ENCODE data around the gene PRDX5. TPM values are rescaled to one million over a fixed set of nuclear protein-coding genes. Genes with fewer than 3 reads are reported as not detected.

The PRDX5 gene
- total RNA-seq, 1 experiment from 2014 or later = 267 TPM

DNA sequence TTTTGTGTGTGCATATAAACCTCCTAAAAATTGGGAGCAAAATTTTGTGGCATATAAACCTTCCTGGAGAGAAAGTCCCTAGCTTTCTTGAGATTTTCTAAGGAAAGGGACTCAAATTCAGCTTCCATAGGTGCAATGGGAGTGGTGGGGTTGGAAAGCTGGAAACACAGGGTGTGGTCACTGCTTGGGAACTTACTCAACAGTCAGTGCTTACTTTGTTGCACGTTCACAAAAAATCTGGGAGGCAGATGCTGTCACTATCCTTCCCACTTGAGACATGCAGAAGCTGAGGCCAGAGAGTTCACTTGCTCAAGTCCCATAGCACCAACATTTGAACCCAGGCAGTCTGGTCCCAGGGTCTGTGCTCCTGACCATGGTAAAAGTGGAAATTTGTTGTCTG lies 21.7 kb upstream of the PRDX5 start:
- ATAC-seq (no peak), DNase-seq (ENCODE audit: low read depth, low spot score) (no peak)
- RAD21 ChIA-PET (ENCODE audit: low non-redundant PET in 1 of 2, low total read pairs in 2 of 2, uncharacterized antibody in 2 of 2, unreplicated experiment in 2 of 2) = no interaction called here
- peak overlapping the region; percentile 17; the same call in 1 of the 2 replicates for H3K4me2 ChIP-seq (ENCODE audit: low read length)
- H3K9me3 ChIP-seq (ENCODE audit: control insufficient read depth in 1 of 2, insufficient read depth in 1 of 2, low read depth in 1 of 2, low read length in 2 of 2) = no peaks in the 10 kb centered on the region
- CTCF ChIA-PET = interaction anchor here (1.1 kb wide), 1 partner anchor 8 kb away, joined by 3 read pairs; no protein-coding TSS in a partner anchor
- H3K4me3 ChIP-seq (replicated peaks in 1 of 2; ENCODE audit: low read depth in 1 of 2, low read length in 2 of 2) = no peak overlapping the region
- H3K79me2 ChIP-seq (ENCODE audit: insufficient read depth, low read length) = no peaks in the 10 kb centered on the region
- no peaks in the 10 kb centered on the region for H3K27me3 ChIP-seq (ENCODE audit: insufficient read depth, low read length)
- no TSS peak for BruUV-seq (replicated peaks)
- H3K36me3 ChIP-seq (ENCODE audit: control insufficient read depth in 1 of 2, insufficient read depth in 2 of 2, low read length in 2 of 2) = no peaks in the 10 kb centered on the region
- TF ChIP-seq POLR2A (IDR thresholded peaks at IDR 0.05; ENCODE audit: borderline replicate concordance, extremely low read depth, insufficient read depth, insufficient read length) (no peak), ZNF274 (IDR thresholded peaks at IDR 0.05; ENCODE audit: low read depth, low read length) (no peak), SP1 (IDR thresholded peaks at IDR 0.05; ENCODE audit: low read depth) (no peak), JUND (IDR thresholded peaks at IDR 0.05) (no peak), ELF1 (IDR thresholded peaks at IDR 0.05; ENCODE audit: borderline replicate concordance, low read depth) (no peak), POLR2AphosphoS5 (IDR thresholded peaks at IDR 0.05; ENCODE audit: low read depth, low read length) (no peak), SIN3A (IDR thresholded peaks at IDR 0.05; ENCODE audit: low read depth) (no peak), ZFX (IDR thresholded peaks at IDR 0.05) (no peak), RAD21 (IDR thresholded peaks at IDR 0.05; ENCODE audit: low read depth) (no peak), CEBPB (IDR thresholded peaks at IDR 0.05; ENCODE audit: low read depth) (no peak), EGR1 (IDR thresholded peaks at IDR 0.05; ENCODE audit: low read depth) (no peak), EZH2phosphoT487 (IDR thresholded peaks at IDR 0.05; ENCODE audit: borderline replicate concordance) (no peak), SRF (IDR thresholded peaks at IDR 0.05; ENCODE audit: low read depth) (no peak), YY1 (IDR thresholded peaks at IDR 0.05; ENCODE audit: extremely low read depth, insufficient replicate concordance, low read depth, low read length) (no peak), CBX3 (IDR thresholded peaks at IDR 0.05; ENCODE audit: low read depth) (no peak), EZH2 (IDR thresholded peaks at IDR 0.05) (no peak), TCF7L2 (IDR thresholded peaks at IDR 0.05; ENCODE audit: borderline replicate concordance, extremely low read depth, insufficient read depth, insufficient read length) (no peak)
- TF ChIP-seq, protein P1, sequence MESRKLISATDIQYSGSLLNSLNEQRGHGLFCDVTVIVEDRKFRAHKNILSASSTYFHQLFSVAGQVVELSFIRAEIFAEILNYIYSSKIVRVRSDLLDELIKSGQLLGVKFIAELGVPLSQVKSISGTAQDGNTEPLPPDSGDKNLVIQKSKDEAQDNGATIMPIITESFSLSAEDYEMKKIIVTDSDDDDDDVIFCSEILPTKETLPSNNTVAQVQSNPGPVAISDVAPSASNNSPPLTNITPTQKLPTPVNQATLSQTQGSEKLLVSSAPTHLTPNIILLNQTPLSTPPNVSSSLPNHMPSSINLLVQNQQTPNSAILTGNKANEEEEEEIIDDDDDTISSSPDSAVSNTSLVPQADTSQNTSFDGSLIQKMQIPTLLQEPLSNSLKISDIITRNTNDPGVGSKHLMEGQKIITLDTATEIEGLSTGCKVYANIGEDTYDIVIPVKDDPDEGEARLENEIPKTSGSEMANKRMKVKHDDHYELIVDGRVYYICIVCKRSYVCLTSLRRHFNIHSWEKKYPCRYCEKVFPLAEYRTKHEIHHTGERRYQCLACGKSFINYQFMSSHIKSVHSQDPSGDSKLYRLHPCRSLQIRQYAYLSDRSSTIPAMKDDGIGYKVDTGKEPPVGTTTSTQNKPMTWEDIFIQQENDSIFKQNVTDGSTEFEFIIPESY (IDR thresholded peaks at IDR 0.05; ENCODE audit: extremely low read depth, insufficient replicate concordance, low read length) = no peak
- TF ChIP-seq, protein P2, sequence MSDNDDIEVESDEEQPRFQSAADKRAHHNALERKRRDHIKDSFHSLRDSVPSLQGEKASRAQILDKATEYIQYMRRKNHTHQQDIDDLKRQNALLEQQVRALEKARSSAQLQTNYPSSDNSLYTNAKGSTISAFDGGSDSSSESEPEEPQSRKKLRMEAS (IDR thresholded peaks at IDR 0.05) = no peak
- no peaks in the 10 kb centered on the region for H4K20me1 ChIP-seq (ENCODE audit: insufficient read depth)
- no peaks in the 10 kb centered on the region for H3K9me2 ChIP-seq (ENCODE audit: insufficient read depth)
- no peak overlapping the region for H3K9ac ChIP-seq (ENCODE audit: low read length)
- peaks cover 0 to 18% of the 10 kb centered on the region in 2 experiments; a peak in 2 of 4 replicates for H3K4me1 ChIP-seq (ENCODE audit: control insufficient read depth in 1 of 2, insufficient read depth in 2 of 2, low read length in 2 of 2)
- intact Hi-C loops (cut with micrococcal nuclease) = no loop called here
- no peak overlapping the region for H2AFZ ChIP-seq (ENCODE audit: low read depth, low read length, poor library complexity, severe bottlenecking)
- no peak overlapping the region for H3K27ac ChIP-seq (ENCODE audit: low read depth, low read length)
- POLR2A ChIA-PET = no interaction called here

All from HCT116 (cell line).